ENCODE measurements around the gene SHISA6. TPM values are rescaled to one million over a fixed set of nuclear protein-coding genes. Genes with fewer than 3 reads are reported as not detected.

SHISA6 gene
- polyA plus RNA-seq, 1 donor from 2014 or later: 1.8 TPM

DNA sequence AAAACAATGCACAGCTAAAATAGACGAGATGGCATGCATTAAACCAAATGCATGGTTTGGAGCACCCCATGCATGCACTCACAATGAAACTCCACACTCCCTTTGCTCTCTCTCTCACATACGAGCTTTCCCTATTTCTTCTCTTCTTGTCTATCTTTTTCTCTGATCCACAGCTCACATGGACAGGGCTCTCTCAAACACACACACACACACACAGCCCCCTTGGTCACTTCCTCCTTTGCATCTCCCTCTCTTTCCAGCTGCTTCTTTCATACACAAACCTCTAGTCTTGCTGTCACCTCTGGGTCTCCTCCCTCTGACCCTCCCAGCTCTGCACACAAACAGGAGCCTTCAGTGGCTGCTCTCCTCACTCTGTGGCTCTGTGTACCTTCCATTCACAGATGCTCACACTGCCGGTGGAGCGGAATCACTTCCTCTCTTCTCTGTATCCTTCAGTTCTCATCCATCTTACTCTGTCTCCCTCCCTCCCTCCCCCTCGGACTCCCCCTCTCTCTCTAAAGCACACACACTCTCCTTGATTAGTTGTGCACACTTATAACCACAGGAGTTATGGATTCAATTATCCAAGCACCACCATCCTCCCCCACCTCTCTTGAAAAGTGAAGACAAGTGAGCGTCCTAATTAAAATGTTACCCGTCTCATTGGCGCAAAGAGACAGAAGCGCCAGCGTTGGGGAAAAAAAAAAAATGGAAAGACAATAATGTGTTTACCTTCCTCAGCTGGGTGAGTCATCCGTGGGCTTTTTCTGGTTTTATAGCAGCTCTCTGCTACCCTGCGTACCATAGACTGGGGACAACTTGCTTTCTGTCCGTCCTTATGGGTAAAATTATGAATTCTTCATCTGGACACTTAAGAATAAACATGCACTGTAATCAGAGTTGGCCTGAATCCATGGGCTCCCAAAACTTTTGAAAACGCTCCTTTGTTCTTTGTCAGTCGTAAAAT, 90.8 kb downstream of the SHISA6 start:
- no peaks in the 10 kb centered on the region for H3K36me3 ChIP-seq (ENCODE audit: insufficient read depth, low read length)
- H3K4me2 ChIP-seq (ENCODE audit: low read length): no peak overlapping the region
- H2AFZ ChIP-seq (ENCODE audit: low read depth, low read length): no peak overlapping the region
- H3K27me3 ChIP-seq (ENCODE audit: insufficient read depth, low read depth, low read length): no peaks in the 10 kb centered on the region
- H3K9ac ChIP-seq (ENCODE audit: low read length): no peak overlapping the region
- H3K9me3 ChIP-seq (ENCODE audit: low read length): no peaks in the 10 kb centered on the region
- H3K27ac ChIP-seq (ENCODE audit: low read length): no peak overlapping the region
- H3F3A ChIP-seq (ENCODE audit: insufficient read depth, low read length, poor library complexity, severe bottlenecking): no peaks in the 10 kb centered on the region
- no peak overlapping the region for H3K4me3 ChIP-seq (ENCODE audit: low read length)
- TF ChIP-seq EP300 (conservative IDR thresholded peaks at IDR 0.05; ENCODE audit: poor library complexity, severe bottlenecking) (no peak), SMC3 (conservative IDR thresholded peaks at IDR 0.05; ENCODE audit: poor library complexity) (no peak), TAF1 (IDR thresholded peaks at IDR 0.05; ENCODE audit: low read depth) (no peak), EZH2 (IDR thresholded peaks at IDR 0.05; ENCODE audit: borderline replicate concordance, insufficient read depth, low read length, poor library complexity, severe bottlenecking) (no peak), POLR2AphosphoS5 (IDR thresholded peaks at IDR 0.05) (no peak), MXI1 (conservative IDR thresholded peaks at IDR 0.05; ENCODE audit: poor library complexity, severe bottlenecking) (no peak), RAD21 (conservative IDR thresholded peaks at IDR 0.05) (no peak)
- TF ChIP-seq, protein P1, sequence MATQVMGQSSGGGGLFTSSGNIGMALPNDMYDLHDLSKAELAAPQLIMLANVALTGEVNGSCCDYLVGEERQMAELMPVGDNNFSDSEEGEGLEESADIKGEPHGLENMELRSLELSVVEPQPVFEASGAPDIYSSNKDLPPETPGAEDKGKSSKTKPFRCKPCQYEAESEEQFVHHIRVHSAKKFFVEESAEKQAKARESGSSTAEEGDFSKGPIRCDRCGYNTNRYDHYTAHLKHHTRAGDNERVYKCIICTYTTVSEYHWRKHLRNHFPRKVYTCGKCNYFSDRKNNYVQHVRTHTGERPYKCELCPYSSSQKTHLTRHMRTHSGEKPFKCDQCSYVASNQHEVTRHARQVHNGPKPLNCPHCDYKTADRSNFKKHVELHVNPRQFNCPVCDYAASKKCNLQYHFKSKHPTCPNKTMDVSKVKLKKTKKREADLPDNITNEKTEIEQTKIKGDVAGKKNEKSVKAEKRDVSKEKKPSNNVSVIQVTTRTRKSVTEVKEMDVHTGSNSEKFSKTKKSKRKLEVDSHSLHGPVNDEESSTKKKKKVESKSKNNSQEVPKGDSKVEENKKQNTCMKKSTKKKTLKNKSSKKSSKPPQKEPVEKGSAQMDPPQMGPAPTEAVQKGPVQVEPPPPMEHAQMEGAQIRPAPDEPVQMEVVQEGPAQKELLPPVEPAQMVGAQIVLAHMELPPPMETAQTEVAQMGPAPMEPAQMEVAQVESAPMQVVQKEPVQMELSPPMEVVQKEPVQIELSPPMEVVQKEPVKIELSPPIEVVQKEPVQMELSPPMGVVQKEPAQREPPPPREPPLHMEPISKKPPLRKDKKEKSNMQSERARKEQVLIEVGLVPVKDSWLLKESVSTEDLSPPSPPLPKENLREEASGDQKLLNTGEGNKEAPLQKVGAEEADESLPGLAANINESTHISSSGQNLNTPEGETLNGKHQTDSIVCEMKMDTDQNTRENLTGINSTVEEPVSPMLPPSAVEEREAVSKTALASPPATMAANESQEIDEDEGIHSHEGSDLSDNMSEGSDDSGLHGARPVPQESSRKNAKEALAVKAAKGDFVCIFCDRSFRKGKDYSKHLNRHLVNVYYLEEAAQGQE (IDR thresholded peaks at IDR 0.05; ENCODE audit: borderline replicate concordance): no peak
- TF ChIP-seq, protein P2, sequence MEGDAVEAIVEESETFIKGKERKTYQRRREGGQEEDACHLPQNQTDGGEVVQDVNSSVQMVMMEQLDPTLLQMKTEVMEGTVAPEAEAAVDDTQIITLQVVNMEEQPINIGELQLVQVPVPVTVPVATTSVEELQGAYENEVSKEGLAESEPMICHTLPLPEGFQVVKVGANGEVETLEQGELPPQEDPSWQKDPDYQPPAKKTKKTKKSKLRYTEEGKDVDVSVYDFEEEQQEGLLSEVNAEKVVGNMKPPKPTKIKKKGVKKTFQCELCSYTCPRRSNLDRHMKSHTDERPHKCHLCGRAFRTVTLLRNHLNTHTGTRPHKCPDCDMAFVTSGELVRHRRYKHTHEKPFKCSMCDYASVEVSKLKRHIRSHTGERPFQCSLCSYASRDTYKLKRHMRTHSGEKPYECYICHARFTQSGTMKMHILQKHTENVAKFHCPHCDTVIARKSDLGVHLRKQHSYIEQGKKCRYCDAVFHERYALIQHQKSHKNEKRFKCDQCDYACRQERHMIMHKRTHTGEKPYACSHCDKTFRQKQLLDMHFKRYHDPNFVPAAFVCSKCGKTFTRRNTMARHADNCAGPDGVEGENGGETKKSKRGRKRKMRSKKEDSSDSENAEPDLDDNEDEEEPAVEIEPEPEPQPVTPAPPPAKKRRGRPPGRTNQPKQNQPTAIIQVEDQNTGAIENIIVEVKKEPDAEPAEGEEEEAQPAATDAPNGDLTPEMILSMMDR (IDR thresholded peaks at IDR 0.05; ENCODE audit: poor library complexity, severe bottlenecking): no peak
- H3K79me2 ChIP-seq (replicated peaks; ENCODE audit: insufficient read depth, low read length): no peaks in the 10 kb centered on the region
- H3K9me2 ChIP-seq (ENCODE audit: insufficient read depth, low read length): no peaks in the 10 kb centered on the region
- no peaks in the 10 kb centered on the region for H4K20me1 ChIP-seq (ENCODE audit: insufficient read depth)

DNA sequence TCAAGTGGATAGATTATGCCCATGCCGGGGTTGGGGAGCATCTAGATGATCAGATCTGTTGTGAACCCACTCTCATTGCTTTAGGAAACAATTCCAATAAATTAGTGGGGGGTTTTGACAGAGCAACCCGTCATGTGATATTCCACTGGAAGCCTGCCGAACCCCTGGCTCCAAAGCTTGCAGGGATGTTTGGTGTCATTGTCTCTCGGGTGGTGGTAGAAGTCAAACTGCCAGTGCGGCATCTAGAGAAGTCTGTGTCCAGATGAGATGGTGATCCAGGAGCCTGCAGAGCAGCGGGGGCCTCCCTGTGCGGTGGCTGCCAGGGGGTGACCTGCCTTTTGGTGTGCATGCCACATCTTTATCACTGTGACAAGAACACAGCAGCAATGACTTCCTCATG, 91.7 kb downstream of the SHISA6 start:
- Histone ChIP-seq H2AFZ (ENCODE audit: low read depth, low read length) (no peak overlapping the region), H3K27me3 (ENCODE audit: insufficient read depth, low read depth, low read length) (no peaks in the 10 kb centered on the region), H3K9me2 (ENCODE audit: insufficient read depth, low read length) (no peaks in the 10 kb centered on the region), H3F3A (ENCODE audit: insufficient read depth, low read length, poor library complexity, severe bottlenecking) (no peaks in the 10 kb centered on the region), H3K27ac (ENCODE audit: low read length) (no peak overlapping the region), H3K4me3 (ENCODE audit: low read length) (no peak overlapping the region), H3K4me2 (ENCODE audit: low read length) (no peak overlapping the region), H4K20me1 (ENCODE audit: insufficient read depth) (no peaks in the 10 kb centered on the region), H3K79me2 (replicated peaks; ENCODE audit: insufficient read depth, low read length) (no peaks in the 10 kb centered on the region), H3K9ac (ENCODE audit: low read length) (no peak overlapping the region), H3K36me3 (ENCODE audit: insufficient read depth, low read length) (no peaks in the 10 kb centered on the region), H3K9me3 (ENCODE audit: low read length) (no peaks in the 10 kb centered on the region)
- TF ChIP-seq EZH2 (IDR thresholded peaks at IDR 0.05; ENCODE audit: borderline replicate concordance, insufficient read depth, low read length, poor library complexity, severe bottlenecking) (no peak), MXI1 (conservative IDR thresholded peaks at IDR 0.05; ENCODE audit: poor library complexity, severe bottlenecking) (no peak), SMC3 (conservative IDR thresholded peaks at IDR 0.05; ENCODE audit: poor library complexity) (no peak), TAF1 (IDR thresholded peaks at IDR 0.05; ENCODE audit: low read depth) (no peak), RAD21 (conservative IDR thresholded peaks at IDR 0.05) (no peak), POLR2AphosphoS5 (IDR thresholded peaks at IDR 0.05) (no peak), EP300 (conservative IDR thresholded peaks at IDR 0.05; ENCODE audit: poor library complexity, severe bottlenecking) (no peak)
- TF ChIP-seq, protein P1 (IDR thresholded peaks at IDR 0.05; ENCODE audit: borderline replicate concordance): no peak
- TF ChIP-seq, protein P2 (IDR thresholded peaks at IDR 0.05; ENCODE audit: poor library complexity, severe bottlenecking): no peak
